GM12874 (cell line): Measurements from ENCODE around the gene PREX1.

ENCODE experiments used
- CTCF ChIP-seq: IDR thresholded peaks from 2 replicates; pipeline ENCODE4 v1.5.1; 2011; ENCODE audit warnings: low read depth, mild to moderate bottlenecking, control low read depth, low read length, moderate library complexity; ENCODE audit not compliant: insufficient read depth

The PREX1 gene

GRCh38 chr20:48751871-48752270, 75.9 kb downstream of the PREX1 start:
- TF ChIP-seq CTCF = no peak

- no peak for TF ChIP-seq CTCF
Measured at GRCh38 chr20:48750941-48751635, 76.7 kb downstream of the PREX1 start.

- TF ChIP-seq CTCF = no peak
Measured at GRCh38 chr20:48750376-48750775, 77.4 kb downstream of the PREX1 start.

- TF ChIP-seq CTCF = no peak
Measured at GRCh38 chr20:48749437-48749836, 78.4 kb downstream of the PREX1 start.

- TF ChIP-seq CTCF = no peak
Measured at GRCh38 chr20:48748556-48748955, 79.2 kb downstream of the PREX1 start.

GRCh38 chr20:48747840-48748414, 79.9 kb downstream of the PREX1 start:
- no peak for TF ChIP-seq CTCF

GRCh38 chr20:48745330-48745729, 82.5 kb downstream of the PREX1 start:
- TF ChIP-seq CTCF = no peak
